Activated CD4-positive, alpha-beta T cell treated with anti-CD3 and anti-CD28 coated beads, Interleukin-2, amount 50 U/mL, for 48 hours (primary cell): Measurements from ENCODE around the gene C10orf62.
"Not testable (repeated sequence)": the region's sequence is repeated elsewhere in the genome, so short reads cannot be mapped to it uniquely, and the experiment has no call there.

Source experiments
- DNase-seq, 2 experiments: peaks; one replicate each; pipeline ENCODE4 v3.0.0-alpha.2; 2020

Gene C10orf62

GRCh38 chr10:97632949-97633884 lies 43.7 kb downstream of the C10orf62 start, which contains the start of gene MORN4:
Gene MORN4, minus strand, starts transcription at chr10:97633500. Its CDS starts 13,847 bp downstream, at chr10:97619653.
- DNase-seq, result peak; percentile 90 to 92

GRCh38 chr10:97633921-97634320 lies 44.4 kb downstream of the C10orf62 start:
- DNase-seq, result peak; percentile 11 to 26

- DNase-seq, result no peak
Observed at GRCh38 chr10:97635577-97635976, 46.1 kb downstream of the C10orf62 start.

GRCh38 chr10:97639090-97639489 lies 49.6 kb downstream of the C10orf62 start:
- DNase-seq, result not testable (repeated sequence)

GRCh38 chr10:97640174-97640867 lies 50.8 kb downstream of the C10orf62 start, which contains the start of gene PI4K2A:
Gene PI4K2A, plus strand, starts transcription at chr10:97640671. Its CDS starts 72 bp downstream, at chr10:97640743.
- peak; percentile 99 to 100 for DNase-seq
